ENCODE measurements around the gene TEX30. TPM values are rescaled to one million over a fixed set of nuclear protein-coding genes. Genes with fewer than 3 reads are reported as not detected.

TEX30 gene
- total RNA-seq, 1 donor from 2014 or later: 14.5 TPM

DNA sequence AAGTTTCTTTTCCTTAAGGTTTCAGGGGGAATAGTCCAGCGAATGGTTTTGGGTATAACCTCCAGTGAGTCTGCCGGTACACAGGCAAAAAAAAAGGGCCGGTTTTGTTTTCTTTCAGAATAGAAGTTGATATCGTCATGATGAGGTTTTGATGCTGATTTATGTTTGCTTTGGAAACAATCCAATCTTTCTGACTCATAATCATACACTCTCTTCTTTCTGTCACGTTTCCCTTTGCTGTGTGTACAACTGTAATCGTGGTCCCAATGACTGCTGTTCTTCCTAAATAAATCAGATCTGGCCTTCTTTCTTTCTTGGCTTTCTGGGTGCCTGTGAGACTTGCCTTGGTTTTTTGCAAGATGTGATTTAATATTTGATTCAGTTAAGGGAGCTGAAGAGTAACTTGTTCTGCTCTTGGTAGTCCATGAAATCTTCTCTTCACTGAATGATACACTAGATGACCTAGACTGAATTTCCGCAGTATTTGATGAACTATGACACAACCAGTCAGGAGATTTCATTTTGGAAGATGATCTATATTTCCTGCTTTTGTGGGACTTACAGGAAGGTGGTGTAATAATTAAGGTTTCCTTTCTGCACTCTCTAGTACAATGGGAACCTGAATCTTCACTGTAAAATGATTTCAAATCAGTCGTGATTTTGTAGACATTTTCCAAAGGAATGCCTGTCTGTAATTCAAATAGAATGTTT lies 43.9 kb downstream of the TEX30 start:
- H3K36me3 Mint-ChIP-seq: no peaks in the 10 kb centered on the region
- peaks cover 3% of the 10 kb centered on the region for H3K9me3 Mint-ChIP-seq
- H3K27me3 Mint-ChIP-seq: peaks cover 4% of the 10 kb centered on the region
- no peaks in the 10 kb centered on the region for H3K4me1 Mint-ChIP-seq (ENCODE audit: unreplicated experiment)
- TF ChIP-seq, protein P1, sequence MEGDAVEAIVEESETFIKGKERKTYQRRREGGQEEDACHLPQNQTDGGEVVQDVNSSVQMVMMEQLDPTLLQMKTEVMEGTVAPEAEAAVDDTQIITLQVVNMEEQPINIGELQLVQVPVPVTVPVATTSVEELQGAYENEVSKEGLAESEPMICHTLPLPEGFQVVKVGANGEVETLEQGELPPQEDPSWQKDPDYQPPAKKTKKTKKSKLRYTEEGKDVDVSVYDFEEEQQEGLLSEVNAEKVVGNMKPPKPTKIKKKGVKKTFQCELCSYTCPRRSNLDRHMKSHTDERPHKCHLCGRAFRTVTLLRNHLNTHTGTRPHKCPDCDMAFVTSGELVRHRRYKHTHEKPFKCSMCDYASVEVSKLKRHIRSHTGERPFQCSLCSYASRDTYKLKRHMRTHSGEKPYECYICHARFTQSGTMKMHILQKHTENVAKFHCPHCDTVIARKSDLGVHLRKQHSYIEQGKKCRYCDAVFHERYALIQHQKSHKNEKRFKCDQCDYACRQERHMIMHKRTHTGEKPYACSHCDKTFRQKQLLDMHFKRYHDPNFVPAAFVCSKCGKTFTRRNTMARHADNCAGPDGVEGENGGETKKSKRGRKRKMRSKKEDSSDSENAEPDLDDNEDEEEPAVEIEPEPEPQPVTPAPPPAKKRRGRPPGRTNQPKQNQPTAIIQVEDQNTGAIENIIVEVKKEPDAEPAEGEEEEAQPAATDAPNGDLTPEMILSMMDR (conservative IDR thresholded peaks at IDR 0.05): no peak
- no peak for DNase-seq (ENCODE audit: extremely low spot score, unreplicated experiment)
- no peak overlapping the region for H3K4me3 Mint-ChIP-seq
- H3K27ac Mint-ChIP-seq: no peak overlapping the region

DNA sequence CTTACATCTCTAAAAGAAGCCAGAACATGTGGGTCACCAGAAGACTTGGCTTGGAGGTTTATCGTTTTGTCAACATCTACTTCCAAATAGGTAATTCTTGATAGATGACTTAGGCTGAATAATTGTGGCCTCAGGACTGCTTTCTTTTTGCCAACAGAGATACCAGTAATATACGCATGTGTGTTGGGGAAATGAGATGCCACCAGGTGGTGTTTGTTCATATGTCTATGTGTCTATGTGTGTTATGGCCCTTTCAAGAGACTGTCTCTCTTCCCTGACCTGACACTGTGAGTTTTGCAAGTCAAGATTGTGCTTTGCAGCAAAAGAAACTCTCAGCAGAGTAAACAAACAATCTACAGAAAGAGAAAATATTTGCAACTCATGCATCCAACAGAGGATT lies 47.2 kb downstream of the TEX30 start:
- no peak for DNase-seq (ENCODE audit: extremely low spot score, unreplicated experiment)
- Mint-ChIP-seq H3K4me3 (no peak overlapping the region), H3K27me3 (peaks cover 4% of the 10 kb centered on the region), H3K9me3 (peaks cover 4% of the 10 kb centered on the region), H3K27ac (no peak overlapping the region), H3K4me1 (ENCODE audit: unreplicated experiment) (no peaks in the 10 kb centered on the region), H3K36me3 (no peaks in the 10 kb centered on the region)
- TF ChIP-seq, protein P1 (conservative IDR thresholded peaks at IDR 0.05): no peak

GRCh38 chr13:102724923-102725322 lies 48.7 kb downstream of the TEX30 start:
- no peak for DNase-seq (ENCODE audit: extremely low spot score, unreplicated experiment)
- H3K36me3 Mint-ChIP-seq: no peaks in the 10 kb centered on the region
- peaks cover 4% of the 10 kb centered on the region for H3K9me3 Mint-ChIP-seq

DNA sequence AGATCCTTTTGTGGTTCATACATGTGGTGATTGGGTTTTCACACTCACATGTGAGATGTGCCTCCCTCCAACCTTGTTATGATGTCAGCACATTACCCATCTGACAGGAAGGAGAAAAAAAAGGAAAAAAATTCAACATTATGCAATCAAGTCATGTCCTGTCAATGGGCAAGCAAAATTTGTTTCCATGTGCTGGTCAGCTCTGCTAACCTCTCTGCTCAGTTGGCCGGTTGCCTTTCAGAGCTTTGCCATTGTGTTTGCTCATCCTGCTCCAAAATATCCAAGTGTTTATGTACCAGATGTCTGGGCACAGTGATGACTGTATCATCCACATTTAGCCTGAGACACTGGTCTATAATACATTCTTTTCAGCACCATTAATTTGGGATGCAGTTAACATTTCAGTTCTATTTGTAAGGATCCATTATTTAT lies 51.8 kb downstream of the TEX30 start:
- TF ChIP-seq, protein P1 (conservative IDR thresholded peaks at IDR 0.05): no peak
- Mint-ChIP-seq H3K4me3 (no peak overlapping the region), H3K9me3 (peaks cover 4% of the 10 kb centered on the region), H3K27me3 (no peaks in the 10 kb centered on the region), H3K36me3 (no peaks in the 10 kb centered on the region), H3K4me1 (ENCODE audit: unreplicated experiment) (no peaks in the 10 kb centered on the region), H3K27ac (no peak overlapping the region)
- DNase-seq (ENCODE audit: extremely low spot score, unreplicated experiment): no peak

More at GRCh38 chr13:102724923-102725322, 48.7 kb downstream of the TEX30 start:
- Mint-ChIP-seq H3K4me1 (ENCODE audit: unreplicated experiment) (no peaks in the 10 kb centered on the region), H3K4me3 (no peak overlapping the region), H3K27me3 (no peaks in the 10 kb centered on the region), H3K27ac (no peak overlapping the region)
- TF ChIP-seq, protein P1 (conservative IDR thresholded peaks at IDR 0.05): no peak

- no peaks in the 10 kb centered on the region for H3K4me1 Mint-ChIP-seq (ENCODE audit: unreplicated experiment)
- DNase-seq (ENCODE audit: extremely low spot score, unreplicated experiment): no peak
- no peak overlapping the region for H3K27ac Mint-ChIP-seq
- no peaks in the 10 kb centered on the region for H3K36me3 Mint-ChIP-seq
- H3K4me3 Mint-ChIP-seq: no peak overlapping the region
- no peaks in the 10 kb centered on the region for H3K27me3 Mint-ChIP-seq
- no peaks in the 10 kb centered on the region for H3K9me3 Mint-ChIP-seq
- TF ChIP-seq, protein P1 (conservative IDR thresholded peaks at IDR 0.05): no peak
Observed at GRCh38 chr13:102718746-102719145, 54.8 kb downstream of the TEX30 start.

Other genes starting within 250 kb of the TEX30 start
- gene TPP2, start 176.8 kb downstream of the TEX30 start, total RNA-seq (ENCODE audit: low replicate concordance): 43.6 and 54.4 TPM in 2 replicates
- not detected in 2 replicates for gene METTL21C, start 78.7 kb downstream of the TEX30 start, total RNA-seq (ENCODE audit: low replicate concordance)
- 8.1 and 28.5 TPM in 2 replicates for gene POGLUT2, start 25.2 kb upstream of the TEX30 start, total RNA-seq (ENCODE audit: low replicate concordance)
- 17.1 and 30.0 TPM in 2 replicates for gene BIVM, start 25.3 kb upstream of the TEX30 start, total RNA-seq (ENCODE audit: low replicate concordance)
- 44.1 and 51.6 TPM in 2 replicates for gene ERCC5, start 72.2 kb upstream of the TEX30 start, total RNA-seq (ENCODE audit: low replicate concordance)

All from type B pancreatic cell (in vitro differentiated cells).